Ammon's horn (tissue), 1 donor: ENCODE data around the gene ERC2.

Experiments used
- DNase-seq: peaks from one replicate; pipeline ENCODE4 v3.0.0-alpha.2; 2016; ENCODE audit warnings: low spot score

Gene ERC2

GRCh38 chr3:56366641-56367162 is 101.6 kb downstream of the ERC2 start:
- peak; percentile 20 for DNase-seq

GRCh38 chr3:56365905-56366640 is 102.2 kb downstream of the ERC2 start:
- DNase-seq, result peak; percentile 42

GRCh38 chr3:56364665-56365064 is 103.6 kb downstream of the ERC2 start:
- no peak for DNase-seq

- no peak for DNase-seq
Measured at GRCh38 chr3:56363720-56364119, 104.5 kb downstream of the ERC2 start.

- no peak for DNase-seq
Measured at GRCh38 chr3:56361731-56362130, 106.5 kb downstream of the ERC2 start.

- no peak for DNase-seq
Measured at GRCh38 chr3:56357266-56357665, 111.0 kb downstream of the ERC2 start.

GRCh38 chr3:56356808-56357207 is 111.5 kb downstream of the ERC2 start:
- no peak for DNase-seq

GRCh38 chr3:56355570-56356185 is 112.6 kb downstream of the ERC2 start:
- no peak for DNase-seq

- DNase-seq, result peak; percentile 51
Measured at GRCh38 chr3:56351537-56351936, 116.7 kb downstream of the ERC2 start.

- peak; percentile 83 for DNase-seq
Measured at GRCh38 chr3:56347219-56347871, 120.9 kb downstream of the ERC2 start.

GRCh38 chr3:56342475-56342874 is 125.8 kb downstream of the ERC2 start:
- DNase-seq, result no peak

- no peak for DNase-seq
Measured at GRCh38 chr3:56339671-56340070, 128.6 kb downstream of the ERC2 start.

- no peak for DNase-seq
Measured at GRCh38 chr3:56339244-56339643, 129.0 kb downstream of the ERC2 start.

- no peak for DNase-seq
Measured at GRCh38 chr3:56336023-56336422, 132.2 kb downstream of the ERC2 start.

GRCh38 chr3:56324473-56324872 is 143.8 kb downstream of the ERC2 start:
- DNase-seq, result no peak

GRCh38 chr3:56323986-56324420 is 144.3 kb downstream of the ERC2 start:
- DNase-seq, result peak; percentile 16

GRCh38 chr3:56322862-56323261 is 145.4 kb downstream of the ERC2 start:
- no peak for DNase-seq

- no peak for DNase-seq
Measured at GRCh38 chr3:56321892-56322291, 146.4 kb downstream of the ERC2 start.

- no peak for DNase-seq
Measured at GRCh38 chr3:56321383-56321782, 146.9 kb downstream of the ERC2 start.

- no peak for DNase-seq
Measured at GRCh38 chr3:56320883-56321282, 147.4 kb downstream of the ERC2 start.

- no peak for DNase-seq
Measured at GRCh38 chr3:56318891-56319290, 149.4 kb downstream of the ERC2 start.

- no peak for DNase-seq
Measured at GRCh38 chr3:56316944-56317343, 151.3 kb downstream of the ERC2 start.

GRCh38 chr3:56314842-56315241 is 153.4 kb downstream of the ERC2 start:
- no peak for DNase-seq
